BJ (cell line): ENCODE data around the gene CASP12. TPM values are rescaled to one million over a fixed set of nuclear protein-coding genes. Genes with fewer than 3 reads are reported as not detected.
"Not testable (repeated sequence)": the region's sequence is repeated elsewhere in the genome, so short reads cannot be mapped to it uniquely, and the experiment has no call there.

Experiments
- CTCF ChIA-PET: fragments of 350-600 bp; formaldehyde crosslinking; extraction: SDS; loops from one replicate; lab custom pipeline; 2021; ENCODE audit warnings: antibody characterized with exemption, inconsistent platforms; lab: Yijun Ruan, JAX
- POLR2A ChIA-PET: fragments of 300-600 bp; sonication (Branson Sonifier 250); formaldehyde crosslinking; extraction: SDS; loops from one replicate; lab custom pipeline; 2021; ENCODE audit warnings: antibody characterized with exemption; lab: Charles Lee
- DNase-seq: peaks from one replicate; pipeline ENCODE4 v3.0.0-alpha.2; 2011; ENCODE audit warnings: low read depth
- H3K27me3 ChIP-seq: 2 replicates; pipeline ENCODE4 v1.6.0; 2011; ENCODE audit warnings: low read length; ENCODE audit not compliant: control insufficient read depth, insufficient read depth
- H3K36me3 ChIP-seq: 2 replicates; pipeline ENCODE4 v1.5.1; 2011; ENCODE audit warnings: low read length; ENCODE audit not compliant: control insufficient read depth, insufficient read depth
- H3K4me3 ChIP-seq: 2 replicates; pipeline ENCODE4 v1.5.1; 2011; ENCODE audit warnings: low read depth, mild to moderate bottlenecking, control low read depth, low read length
- polyA minus RNA-seq: library from RNA; depleted of rRNA, polyadenylated mRNA; stranded (reverse); fragments of >200 nt; gene quantifications from 2 replicates; pipeline ENCODE4 v1.2.3, GENCODE V29; 2011; rRNA and poly(A)+ RNA removed
- polyA plus RNA-seq: library from polyadenylated mRNA; depleted of rRNA; stranded (reverse); fragments of >200 nt; gene quantifications from 2 replicates; pipeline ENCODE4 v1.2.3, GENCODE V29; 2011; rRNA removed
- TF ChIP-seq, protein P1 (sequence below): IDR thresholded peaks from 2 replicates; pipeline ENCODE4 v1.5.1; 2011; ENCODE audit warnings: low read depth, mild to moderate bottlenecking, control low read depth, inconsistent platforms, low read length, moderate library complexity; ENCODE audit not compliant: insufficient read depth

The CASP12 gene
- polyA plus RNA-seq (not detected in 2 replicates), polyA minus RNA-seq (not detected in 2 replicates)

- Histone ChIP-seq H3K27me3 (no peaks in the 10 kb centered on the region), H3K36me3 (no peaks in the 10 kb centered on the region), H3K4me3 (no peak within 1 kb of the TSS)
- no peak for DNase-seq
- TF ChIP-seq, protein P1, sequence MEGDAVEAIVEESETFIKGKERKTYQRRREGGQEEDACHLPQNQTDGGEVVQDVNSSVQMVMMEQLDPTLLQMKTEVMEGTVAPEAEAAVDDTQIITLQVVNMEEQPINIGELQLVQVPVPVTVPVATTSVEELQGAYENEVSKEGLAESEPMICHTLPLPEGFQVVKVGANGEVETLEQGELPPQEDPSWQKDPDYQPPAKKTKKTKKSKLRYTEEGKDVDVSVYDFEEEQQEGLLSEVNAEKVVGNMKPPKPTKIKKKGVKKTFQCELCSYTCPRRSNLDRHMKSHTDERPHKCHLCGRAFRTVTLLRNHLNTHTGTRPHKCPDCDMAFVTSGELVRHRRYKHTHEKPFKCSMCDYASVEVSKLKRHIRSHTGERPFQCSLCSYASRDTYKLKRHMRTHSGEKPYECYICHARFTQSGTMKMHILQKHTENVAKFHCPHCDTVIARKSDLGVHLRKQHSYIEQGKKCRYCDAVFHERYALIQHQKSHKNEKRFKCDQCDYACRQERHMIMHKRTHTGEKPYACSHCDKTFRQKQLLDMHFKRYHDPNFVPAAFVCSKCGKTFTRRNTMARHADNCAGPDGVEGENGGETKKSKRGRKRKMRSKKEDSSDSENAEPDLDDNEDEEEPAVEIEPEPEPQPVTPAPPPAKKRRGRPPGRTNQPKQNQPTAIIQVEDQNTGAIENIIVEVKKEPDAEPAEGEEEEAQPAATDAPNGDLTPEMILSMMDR = no peak
- ChIA-PET CTCF (interaction anchor here (1.4 kb wide), 1 partner anchor 11 kb away, joined by 3 read pairs; no protein-coding TSS in a partner anchor), POLR2A (no interaction called here)
These were observed at the start of gene CASP12 for GRCh38 chr11:104897891-104898684. TSS of gene CASP12 (minus strand) at chr11:104898460.

- ChIA-PET CTCF (interaction anchor here (0.8 to 1.4 kb wide), 4 partner anchors 15 to 600 kb away, joined by 3 read pairs; no protein-coding TSS in a partner anchor), POLR2A (no interaction called here)
- no peak for DNase-seq
- TF ChIP-seq, protein P1 = peak; percentile 51
- Histone ChIP-seq H3K27me3 (no peaks in the 10 kb centered on the region), H3K4me3 (no peak overlapping the region), H3K36me3 (peaks cover 6% of the 10 kb centered on the region; the same call in 1 of the 2 replicates)
These were observed 48.6 kb upstream of the CASP12 start for GRCh38 chr11:104946907-104947306.

DNA sequence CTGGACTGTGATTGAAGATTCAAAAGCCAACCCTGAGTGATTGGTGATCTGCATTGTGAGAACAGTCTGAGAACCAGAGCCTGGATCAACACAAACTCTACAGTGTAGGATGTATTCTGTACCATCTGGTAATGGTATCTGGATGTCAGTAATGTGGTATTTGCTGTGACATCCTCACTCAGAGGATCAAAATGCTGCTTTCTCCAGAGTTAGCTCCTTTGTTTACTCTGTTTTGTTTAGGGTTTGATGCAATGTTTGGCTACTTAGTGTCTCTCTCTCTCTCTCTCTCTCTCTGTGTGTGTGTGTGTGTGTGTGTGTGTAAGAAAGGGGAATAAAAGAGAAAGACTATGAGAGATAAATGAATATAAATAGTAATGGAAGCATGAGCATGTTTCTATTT is 45.8 kb upstream of the CASP12 start:
- no peak overlapping the region for H3K4me3 ChIP-seq
- TF ChIP-seq, protein P1 = no peak
- peaks cover 2% of the 10 kb centered on the region; the same call in 1 of the 2 replicates for H3K36me3 ChIP-seq
- no peaks in the 10 kb centered on the region for H3K27me3 ChIP-seq
- ChIA-PET CTCF (no interaction called here), POLR2A (no interaction called here)
- no peak for DNase-seq

GRCh38 chr11:104943561-104943960 is 45.3 kb upstream of the CASP12 start:
- Histone ChIP-seq H3K36me3 (peaks cover 2% of the 10 kb centered on the region; the same call in 1 of the 2 replicates), H3K4me3 (no peak overlapping the region), H3K27me3 (no peaks in the 10 kb centered on the region)
- TF ChIP-seq, protein P1 = no peak
- no peak for DNase-seq
- CTCF ChIA-PET = interaction anchor here (0.6 to 0.7 kb wide), 2 partner anchors 514 to 1003 kb away, joined by 3 read pairs; no protein-coding TSS in a partner anchor
- POLR2A ChIA-PET = no interaction called here

DNA sequence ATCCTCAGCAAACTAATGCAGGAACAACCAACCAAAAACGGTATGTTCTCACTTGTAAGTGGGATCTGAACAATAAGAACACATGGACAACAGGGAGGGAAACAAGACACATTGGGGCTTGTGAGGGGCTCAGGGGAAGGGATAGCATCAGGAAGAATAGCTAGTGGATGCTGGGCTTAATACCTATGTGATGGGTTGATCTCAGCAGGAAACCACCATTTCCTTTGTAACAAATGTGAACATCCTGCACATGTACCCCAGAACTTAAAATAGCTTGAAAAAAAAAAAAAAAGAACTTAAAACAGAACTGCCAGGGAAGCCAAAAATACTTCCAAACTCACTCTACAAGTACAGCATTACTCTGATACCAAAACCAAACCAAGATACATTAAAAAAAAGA is 36.3 kb upstream of the CASP12 start:
- Histone ChIP-seq H3K4me3 (no peak overlapping the region), H3K27me3 (no peaks in the 10 kb centered on the region), H3K36me3 (no peaks in the 10 kb centered on the region)
- CTCF ChIA-PET = interaction anchor here (0.8 kb wide), 1 partner anchor 929 kb away, joined by 3 read pairs; no protein-coding TSS in a partner anchor
- POLR2A ChIA-PET = no interaction called here
- DNase-seq = no peak
- TF ChIP-seq, protein P1 = no peak

DNA sequence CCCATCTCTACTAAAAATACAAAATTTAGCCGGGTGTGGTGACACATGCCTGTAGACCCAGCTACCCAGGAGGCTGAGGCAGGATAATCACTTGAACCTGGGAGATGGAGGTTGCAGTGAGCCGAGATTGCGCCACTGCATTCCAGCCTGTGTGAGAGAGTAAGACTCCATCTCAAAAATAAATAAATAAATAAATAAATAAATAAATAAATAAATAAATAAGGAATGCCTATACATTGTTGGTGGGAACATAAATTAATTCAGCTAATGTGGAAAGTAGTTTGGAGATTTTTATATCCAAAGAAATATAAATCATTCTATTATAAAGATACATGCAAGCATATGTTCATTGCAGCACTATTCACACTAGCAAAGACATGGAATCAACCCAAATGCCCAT is 35.8 kb upstream of the CASP12 start:
- H3K36me3 ChIP-seq, H3K27me3 ChIP-seq, POLR2A ChIA-PET, H3K4me3 ChIP-seq, DNase-seq: not testable (repeated sequence)
- CTCF ChIA-PET = interaction anchor here (0.8 kb wide), 1 partner anchor 930 kb away, joined by 3 read pairs; no protein-coding TSS in a partner anchor
